ENCODE results near the gene BCAP29.
"Not testable (repeated sequence)": the region's sequence is repeated elsewhere in the genome, so short reads cannot be mapped to it uniquely, and the experiment has no call there.

BCAP29 gene

DNA sequence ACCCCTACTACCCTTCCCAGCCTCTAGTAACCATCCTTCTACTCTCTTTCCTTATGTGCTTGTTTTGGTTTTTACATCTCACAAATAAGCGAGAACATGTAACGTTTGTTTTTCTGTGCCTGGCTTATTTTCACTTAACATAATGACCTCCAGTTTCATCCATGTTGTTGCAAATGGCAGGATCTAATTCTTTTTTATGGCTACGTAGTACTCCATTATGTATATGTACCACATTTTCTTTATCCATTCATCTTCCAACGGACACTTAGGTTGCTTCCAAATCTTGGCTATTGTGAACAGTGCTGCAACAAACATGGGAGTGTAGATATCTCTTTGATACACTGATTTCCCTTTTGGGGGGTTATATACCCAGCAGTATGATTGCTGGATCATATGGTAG lies 47.0 kb downstream of the BCAP29 start:
- DNase-seq (ENCODE audit: low spot score), result no peak

DNA sequence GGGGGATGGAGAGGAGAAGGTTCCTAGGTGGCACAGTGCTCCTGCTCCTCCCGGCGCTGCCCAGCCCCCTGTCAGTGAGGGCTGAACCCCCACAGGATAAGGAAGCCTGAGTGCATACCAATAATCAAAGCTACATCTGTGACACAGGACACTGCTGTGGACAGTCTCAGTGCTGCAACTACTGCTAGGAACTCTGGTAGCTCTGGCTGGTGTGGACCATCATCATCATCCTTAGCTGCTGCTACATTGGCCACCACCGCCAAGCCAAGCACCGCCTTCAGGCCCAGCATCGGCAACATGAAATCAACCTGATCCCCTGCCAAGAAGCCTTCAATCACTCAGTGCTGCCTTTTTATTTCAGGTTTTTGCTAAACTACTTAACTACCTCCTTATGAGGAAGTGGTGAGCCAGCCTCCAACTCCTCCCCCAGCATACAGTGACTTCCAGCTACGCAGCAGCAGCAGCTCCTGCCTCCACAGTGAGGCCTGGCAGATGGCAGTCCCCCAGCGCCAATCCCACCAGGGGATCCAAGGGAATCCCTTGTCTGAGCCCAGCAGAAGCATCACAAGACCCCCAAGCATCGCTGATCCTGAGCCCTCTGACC lies 48.5 kb downstream of the BCAP29 start:
- DNase-seq (ENCODE audit: low spot score), result no peak

DNA sequence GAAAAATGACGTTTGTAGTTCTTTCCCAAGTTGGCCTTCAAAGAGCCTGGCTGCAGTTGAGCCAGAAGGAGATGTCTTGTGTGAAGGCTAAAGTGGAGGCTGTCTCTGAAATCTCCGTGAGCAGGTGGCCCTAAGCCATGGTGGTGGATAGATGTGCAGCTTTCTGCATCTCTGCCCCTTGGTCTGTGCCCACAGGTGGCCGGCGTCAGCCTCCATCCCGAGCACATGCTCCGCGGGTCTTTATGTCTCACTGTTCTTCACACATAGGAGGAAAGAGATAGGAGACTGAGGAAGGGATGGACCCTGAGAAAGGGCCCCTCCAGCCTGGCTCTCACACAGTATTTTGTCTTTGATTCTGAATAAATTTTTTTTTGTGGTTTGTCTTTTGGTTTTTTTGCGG lies 50.3 kb downstream of the BCAP29 start:
- no peak for DNase-seq (ENCODE audit: low spot score)

DNA sequence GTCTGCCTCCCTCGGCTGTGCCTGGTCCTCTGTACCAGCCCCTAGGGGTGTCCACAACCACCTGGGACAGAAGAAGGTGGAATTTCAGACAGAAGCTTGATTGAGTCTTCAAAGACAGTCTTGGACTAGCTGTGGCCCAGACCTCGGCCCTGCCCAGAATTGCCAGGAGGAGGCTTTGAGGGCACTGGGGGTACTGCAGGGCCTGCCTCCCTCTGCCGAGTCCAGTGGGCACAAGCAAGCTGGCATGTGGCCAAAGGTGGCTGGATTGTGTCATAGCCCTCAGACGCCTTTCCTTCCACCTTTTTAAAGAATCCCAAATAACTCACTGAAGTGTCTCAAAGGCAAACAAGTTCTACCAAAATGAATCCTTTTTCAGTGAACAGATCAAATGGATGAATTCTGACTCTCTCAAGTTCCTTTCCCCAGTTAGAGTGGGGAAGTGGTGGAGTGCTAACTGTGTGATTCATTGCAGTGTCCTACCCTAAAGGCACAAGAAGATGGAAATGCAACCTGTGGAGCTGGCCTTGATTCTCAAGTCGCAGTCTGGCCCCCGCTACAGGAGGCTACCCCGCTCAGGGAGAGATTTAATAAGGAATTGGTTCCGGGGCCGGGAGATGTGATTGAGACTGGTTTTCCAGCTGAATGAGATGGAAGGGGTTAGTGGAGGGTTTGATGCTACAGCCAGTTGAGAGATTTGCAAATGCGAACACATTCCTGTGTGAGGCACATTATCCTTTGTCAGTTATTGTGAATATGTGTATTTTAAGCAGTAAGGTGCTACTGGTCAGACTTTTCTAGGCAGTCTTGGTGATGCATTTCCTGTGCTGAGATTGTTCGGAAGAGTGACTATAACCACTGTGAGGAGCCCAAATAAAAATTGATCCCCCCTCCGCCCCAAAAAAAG lies 51.8 kb downstream of the BCAP29 start:
- DNase-seq (ENCODE audit: low spot score), result no peak

DNA sequence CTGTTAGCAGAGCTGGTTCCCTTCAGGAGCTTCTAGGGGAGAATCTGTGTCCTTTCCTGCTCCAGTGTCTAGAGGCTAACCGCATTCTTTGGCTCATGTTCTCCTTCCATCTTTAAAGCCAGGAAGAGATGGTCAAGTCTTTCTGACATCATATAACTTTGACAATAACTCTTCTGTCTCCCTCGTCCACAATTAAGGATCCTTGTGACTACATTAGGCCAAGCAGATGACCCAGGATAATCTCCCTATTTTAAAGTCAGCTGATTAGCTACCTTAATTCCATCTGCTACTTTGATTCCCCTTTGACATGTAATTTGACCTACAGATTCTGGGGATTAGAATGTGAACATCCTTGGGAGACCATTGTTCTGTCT lies 52.4 kb downstream of the BCAP29 start:
- DNase-seq (ENCODE audit: low spot score), result no peak

DNA sequence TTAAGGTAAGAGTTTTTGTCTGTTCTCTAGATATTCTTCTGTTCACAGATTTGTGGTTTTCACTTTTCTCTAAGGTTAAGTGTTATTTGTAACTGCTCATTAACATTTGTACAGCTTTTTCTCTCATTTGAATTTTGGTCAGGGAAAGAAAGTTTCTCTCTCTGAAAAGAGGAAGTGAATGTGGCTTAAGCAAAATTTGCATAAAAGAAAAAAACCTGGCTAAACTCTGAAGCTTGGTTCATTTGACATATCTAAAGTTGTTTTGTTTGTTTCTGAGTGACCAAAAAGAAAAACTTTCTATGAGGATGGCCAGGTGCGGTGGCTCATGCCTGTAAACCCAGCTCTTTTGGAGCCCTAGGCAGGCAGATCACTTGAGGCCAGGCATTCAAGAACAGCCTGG lies 58.5 kb downstream of the BCAP29 start:
- DNase-seq (ENCODE audit: low spot score), result no peak

DNA sequence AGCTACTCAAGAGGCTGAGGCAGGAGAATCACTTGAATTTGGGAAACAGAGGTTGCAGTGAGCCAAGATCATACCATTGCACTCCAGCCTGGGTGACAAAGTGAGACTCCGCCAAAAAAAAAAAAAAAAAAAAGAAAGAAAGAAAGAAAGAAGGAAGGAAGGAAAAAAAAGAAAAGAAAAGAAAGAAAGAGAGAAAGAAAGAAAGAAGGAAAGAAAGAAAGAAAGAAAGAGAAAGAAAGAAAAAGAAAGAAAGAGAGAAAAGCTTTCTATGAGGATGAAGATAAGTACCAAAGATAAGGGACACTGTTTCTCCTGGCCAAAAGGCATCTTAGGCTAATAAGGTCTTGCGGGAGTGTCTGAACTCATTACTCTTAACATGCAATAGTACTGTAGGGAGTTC lies 59.0 kb downstream of the BCAP29 start:
- not testable (repeated sequence) for DNase-seq (ENCODE audit: low spot score)

DNA sequence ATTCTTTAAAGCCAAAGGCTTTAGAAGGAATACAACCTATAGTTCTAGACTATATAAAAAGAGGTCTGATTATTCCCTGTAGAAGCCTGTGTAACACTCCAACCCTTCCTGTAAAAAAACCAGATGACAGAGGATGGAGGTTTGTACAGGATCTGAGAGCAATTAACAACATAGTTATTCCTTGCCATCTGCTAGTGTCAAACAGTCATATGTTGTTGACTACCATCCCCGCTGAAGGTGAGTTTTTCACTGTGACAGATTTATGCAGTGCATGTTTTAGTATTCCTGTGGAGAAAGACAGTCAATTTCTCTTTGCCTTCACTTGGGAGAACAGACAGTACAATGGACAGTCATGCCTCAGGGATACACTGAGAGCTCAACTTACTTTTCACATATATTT lies 61.6 kb downstream of the BCAP29 start:
- DNase-seq (ENCODE audit: low spot score), result no peak

DNA sequence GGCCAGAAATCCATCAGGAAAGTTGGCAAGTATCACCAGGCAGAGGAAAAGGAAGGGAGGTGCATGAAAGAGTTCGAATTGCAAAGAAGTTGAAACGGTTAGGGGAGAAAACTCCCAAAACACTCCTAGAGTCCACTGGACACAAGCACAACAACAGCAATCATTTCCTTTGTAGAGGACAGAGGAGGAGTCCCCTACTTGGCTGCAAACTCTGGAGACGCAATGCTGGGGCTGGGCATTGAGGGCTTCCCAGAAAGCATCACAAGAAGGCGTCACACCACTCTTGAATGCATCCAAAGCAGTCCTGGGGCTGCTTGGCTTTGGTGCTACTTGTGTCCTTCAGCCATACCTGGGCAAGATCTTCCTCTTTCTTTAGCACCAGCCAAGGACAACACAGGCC lies 62.5 kb downstream of the BCAP29 start:
- no peak for DNase-seq (ENCODE audit: low spot score)

DNA sequence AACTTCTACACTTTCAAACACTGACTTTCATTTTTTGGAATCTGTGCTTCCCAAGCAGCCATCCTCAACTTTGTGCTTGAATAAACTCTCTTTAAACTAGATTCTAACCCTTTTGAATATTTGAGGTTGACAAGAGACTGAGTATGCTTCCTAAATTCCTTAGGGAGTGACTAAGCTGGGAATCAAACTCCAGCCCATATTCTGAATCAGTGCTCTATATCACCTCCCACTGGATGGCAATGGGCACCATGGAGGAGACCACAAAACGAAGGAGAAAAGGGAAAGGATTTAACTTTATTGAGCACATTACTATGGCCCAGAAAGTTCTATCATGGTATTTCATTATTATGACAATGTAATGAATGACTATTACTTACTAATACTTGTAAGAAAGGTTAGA lies 63.4 kb downstream of the BCAP29 start:
- no peak for DNase-seq (ENCODE audit: low spot score)

DNA sequence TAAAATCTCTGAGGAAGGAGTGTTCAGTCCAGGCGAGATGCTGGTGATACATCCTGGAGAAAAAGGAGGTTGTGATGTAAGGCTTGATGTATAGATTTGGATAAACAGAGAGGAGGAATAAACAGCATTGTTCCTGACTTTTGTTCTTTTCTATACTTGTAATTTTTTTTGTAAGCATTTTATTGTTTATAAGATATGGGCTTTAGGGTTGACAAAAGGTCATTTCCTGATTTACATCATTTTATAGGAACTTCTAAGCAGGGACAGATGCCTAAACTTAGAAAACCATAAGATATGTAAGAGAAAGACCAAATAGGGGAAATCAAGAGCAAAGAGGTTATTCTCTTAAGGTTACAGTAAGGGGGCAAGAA lies 63.9 kb downstream of the BCAP29 start:
- DNase-seq (ENCODE audit: low spot score), result no peak

DNA sequence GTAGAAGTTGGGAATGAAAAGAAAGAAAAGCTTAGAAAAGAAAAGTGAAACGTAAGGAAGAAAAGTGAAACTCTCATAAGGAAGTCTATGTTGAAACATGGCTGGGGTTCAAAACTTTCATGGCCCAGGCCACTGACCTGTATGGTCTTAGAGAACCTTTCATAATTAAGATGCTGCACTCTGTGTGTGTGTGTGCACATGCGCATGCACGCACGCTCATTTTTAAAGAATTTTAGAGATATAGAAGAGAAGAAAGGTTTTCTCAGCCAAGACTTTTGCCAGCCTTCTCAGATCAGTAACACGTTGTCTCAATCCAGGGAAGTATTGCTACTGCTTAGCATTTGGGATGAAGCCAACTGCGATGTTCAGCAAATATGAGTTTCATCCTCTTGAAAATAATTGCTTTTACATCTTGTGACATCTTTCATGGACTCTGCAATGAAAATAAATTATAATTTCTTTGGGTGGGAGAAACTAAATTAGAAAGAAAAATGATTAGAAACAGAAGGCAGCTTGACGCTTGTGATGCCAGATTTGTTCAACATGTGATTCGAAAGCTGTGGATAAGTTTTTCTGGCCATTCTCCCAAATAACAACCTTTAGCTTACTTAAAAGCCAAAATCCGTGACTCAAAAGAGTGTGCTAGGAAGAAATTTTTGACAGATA lies 64.4 kb downstream of the BCAP29 start:
- DNase-seq (ENCODE audit: low spot score), result no peak

DNA sequence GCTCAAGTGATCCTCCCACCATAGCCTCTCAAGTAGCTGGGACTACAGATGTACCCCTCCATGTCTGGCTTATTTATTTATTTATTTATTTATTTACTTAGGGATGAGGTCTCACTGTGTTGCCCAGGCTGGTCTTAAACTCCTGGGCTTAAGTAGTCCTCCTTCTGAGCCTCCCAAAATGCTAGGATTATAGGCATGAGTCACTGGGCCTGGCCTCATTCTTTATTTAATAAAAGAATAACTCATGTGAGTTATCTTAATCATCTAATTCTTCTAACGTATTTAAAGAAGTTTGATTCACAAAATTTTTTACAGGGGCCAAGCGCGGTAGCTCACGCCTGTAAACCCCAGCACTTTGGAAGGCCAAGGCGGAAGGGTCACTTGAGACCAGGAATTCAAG lies 72.6 kb downstream of the BCAP29 start:
- DNase-seq (ENCODE audit: low spot score), result no peak

DNA sequence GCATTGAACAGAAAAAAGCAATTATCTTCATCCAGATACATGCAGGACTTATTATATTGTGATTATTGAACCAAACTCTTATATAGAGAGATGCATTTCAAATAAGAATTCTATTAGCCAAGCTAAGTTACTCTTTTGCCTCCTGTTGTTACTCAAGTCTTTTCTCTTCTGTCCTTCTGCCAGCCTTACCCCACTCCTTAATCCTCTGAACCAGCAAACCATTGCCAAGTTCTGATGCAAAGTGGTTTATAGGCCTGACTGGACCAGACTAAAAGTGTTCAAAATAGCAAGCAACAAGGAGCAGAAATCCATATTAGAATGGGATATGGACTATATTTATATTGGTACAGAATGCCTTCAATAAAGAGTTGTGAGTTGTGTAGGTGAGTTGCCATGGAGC lies 78.4 kb downstream of the BCAP29 start:
- no peak for DNase-seq (ENCODE audit: low spot score)

DNA sequence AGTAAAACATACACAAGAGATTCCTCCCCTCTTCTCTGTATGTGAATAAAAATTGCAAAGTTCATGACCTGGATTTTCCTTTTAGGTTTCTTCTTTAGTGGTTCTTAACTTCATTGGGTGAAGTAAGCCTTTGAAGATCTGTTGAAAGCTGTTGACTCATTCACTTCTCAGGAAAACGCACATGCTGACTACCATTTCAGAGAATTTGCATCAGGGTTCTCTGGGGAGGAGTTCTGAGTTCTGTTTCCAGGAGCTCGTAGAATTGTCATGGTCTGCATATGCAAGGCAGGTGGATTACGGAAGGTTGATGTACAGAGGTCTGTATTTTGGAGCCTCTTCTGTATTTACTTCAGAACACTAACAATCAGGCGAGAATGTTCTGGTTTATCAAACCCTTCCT lies 79.6 kb downstream of the BCAP29 start:
- no peak for DNase-seq (ENCODE audit: low spot score)

DNA sequence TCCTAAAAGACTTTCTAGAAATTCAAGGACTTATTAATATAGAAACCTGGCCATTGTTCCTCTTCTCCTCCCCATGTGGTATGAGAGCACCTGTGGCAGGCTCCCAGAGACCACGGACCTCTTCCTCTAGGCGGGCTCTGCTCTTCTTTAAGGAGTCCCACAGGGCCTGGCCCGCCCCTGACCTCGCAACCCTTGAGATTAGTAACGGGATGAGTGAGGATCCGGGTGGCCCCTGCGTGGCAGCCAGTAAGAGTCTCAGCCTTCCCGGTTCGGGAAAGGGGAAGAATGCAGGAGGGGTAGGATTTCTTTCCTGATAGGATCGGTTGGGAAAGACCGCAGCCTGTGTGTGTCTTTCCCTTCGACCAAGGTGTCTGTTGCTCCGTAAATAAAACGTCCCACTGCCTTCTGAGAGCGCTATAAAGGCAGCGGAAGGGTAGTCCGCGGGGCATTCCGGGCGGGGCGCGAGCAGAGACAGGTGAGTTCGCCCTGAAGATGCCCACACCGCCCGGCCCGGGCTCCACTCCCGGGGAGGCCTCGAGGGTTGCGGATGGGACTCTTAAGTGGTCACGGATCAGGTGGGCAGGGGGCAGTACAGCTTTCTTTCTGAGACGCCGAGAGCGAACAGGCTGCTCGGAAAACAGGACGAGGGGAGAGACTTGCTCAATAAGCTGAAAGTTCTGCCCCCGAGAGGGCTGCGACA lies 80.5 kb downstream of the BCAP29 start, which contains the start of gene SLC26A4:
Gene SLC26A4, plus strand, starts transcription at position 448 of the 700 bp plus-strand sequence. CDS start 814 bp downstream, outside the sequence.
- DNase-seq (ENCODE audit: low spot score), result no peak

DNA sequence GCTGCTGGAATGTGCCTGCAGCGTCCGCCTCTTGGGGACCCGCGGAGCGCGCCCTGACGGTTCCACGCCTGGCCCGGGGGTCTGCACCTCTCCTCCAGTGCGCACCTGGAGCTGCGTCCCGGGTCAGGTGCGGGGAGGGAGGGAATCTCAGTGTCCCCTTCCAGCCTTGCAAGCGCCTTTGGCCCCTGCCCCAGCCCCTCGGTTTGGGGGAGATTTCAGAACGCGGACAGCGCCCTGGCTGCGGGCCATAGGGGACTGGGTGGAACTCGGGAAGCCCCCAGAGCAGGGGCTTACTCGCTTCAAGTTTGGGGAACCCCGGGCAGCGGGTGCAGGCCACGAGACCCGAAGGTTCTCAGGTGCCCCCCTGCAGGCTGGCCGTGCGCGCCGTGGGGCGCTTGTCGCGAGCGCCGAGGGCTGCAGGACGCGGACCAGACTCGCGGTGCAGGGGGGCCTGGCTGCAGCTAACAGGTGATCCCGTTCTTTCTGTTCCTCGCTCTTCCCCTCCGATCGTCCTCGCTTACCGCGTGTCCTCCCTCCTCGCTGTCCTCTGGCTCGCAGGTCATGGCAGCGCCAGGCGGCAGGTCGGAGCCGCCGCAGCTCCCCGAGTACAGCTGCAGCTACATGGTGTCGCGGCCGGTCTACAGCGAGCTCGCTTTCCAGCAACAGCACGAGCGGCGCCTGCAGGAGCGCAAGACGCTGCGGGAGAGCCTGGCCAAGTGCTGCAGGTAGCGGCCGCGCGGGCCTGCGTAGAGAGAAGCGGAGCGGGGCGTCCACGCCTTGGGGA lies 81.2 kb downstream of the BCAP29 start:
- no peak for DNase-seq (ENCODE audit: low spot score)

DNA sequence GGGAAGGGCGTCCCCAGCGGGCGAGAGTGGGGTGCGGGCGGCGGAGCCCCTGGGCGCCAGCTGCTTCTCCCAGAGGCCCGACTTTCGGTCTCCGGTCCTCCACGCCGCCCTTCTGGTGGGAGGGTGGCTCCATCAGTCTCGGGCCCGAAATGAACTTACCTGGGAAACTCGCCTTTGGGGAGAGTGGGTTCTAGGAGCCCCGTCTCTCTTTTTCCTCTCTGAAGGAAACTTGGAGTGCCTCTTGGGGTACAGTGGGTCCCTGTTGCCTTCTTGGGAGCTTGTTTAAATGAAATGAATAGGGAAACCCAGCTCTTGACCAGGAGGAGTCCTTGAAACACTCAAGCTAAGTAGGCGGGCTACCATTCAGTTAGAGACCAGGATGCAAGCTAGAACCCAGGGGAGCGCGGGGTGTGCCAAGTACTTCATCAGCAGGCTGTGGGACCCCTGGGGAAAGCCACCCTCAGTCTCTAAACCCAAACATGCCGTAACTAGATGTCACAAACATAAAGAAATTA lies 81.9 kb downstream of the BCAP29 start:
- DNase-seq (ENCODE audit: low spot score), result no peak

DNA sequence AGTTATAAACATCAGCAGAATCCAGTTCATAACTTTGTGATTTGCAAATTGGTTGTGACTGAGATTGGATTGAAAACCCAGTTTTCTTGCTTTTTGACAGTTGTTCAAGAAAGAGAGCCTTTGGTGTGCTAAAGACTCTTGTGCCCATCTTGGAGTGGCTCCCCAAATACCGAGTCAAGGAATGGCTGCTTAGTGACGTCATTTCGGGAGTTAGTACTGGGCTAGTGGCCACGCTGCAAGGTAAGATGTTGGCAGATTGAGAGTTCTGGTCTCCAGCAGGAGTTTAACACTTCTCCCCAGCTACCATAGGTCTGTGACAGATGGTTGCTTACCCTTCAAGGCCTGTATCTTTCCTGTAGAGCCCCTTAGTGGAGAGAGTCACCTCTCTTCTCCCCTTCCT lies 83.2 kb downstream of the BCAP29 start:
- no peak for DNase-seq (ENCODE audit: low spot score)

DNA sequence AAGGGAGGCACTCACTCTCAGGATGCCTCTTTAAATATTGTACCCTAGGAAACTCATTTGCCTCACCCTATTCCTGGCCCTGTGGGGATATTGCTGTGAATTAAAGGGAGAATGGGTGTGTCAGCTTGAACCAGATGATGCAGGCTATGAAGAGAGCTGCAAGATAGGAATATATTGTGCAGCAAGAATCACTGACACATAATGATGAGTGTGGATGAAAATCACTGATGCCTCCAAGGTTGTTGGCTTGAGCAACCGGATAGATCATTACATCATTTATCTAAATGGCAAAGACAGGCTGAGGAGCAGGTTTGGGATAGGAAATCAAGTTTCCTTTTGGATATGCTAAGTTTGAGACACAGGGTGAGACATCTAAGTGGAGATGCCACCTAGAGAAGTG lies 86.7 kb downstream of the BCAP29 start:
- DNase-seq (ENCODE audit: low spot score), result no peak

DNA sequence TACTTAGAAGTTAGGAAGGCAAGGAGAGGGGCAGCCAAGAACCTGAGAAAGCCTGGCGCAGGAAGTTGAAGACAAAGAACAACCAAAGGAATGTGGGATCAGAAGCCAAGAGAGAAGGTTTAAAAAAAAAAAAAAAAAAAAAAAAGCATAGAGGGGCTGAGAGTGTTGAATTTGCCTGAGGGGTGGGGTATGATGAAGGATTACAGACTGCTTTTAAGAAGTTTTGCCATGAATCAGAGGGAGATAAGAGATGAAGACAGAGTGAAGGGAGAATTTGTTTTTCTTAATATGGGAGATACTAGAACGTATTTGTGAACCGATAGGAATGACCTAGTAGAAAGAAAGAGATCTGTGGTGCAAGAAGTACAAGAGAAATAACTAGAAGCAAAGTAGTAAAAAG lies 87.3 kb downstream of the BCAP29 start:
- no peak for DNase-seq (ENCODE audit: low spot score)

DNA sequence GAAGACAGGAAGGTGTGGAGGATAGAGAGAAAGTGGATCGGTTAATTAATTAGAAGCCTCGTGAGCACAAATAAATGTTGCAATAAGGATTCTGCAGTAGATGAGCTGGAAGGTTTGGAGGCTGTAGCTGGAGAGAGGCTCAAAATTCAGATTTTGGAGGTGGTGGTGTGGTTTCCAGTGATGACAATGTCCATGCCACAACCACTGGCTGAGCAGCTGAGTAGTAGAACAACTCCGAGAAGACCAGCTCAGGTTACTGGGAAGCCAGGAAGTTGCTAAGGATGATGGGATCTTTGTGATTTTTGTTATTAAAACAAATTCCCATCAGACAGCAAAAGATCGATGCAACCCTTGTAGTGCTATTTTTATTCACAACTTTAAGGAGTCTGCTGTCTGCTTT lies 88.2 kb downstream of the BCAP29 start:
- no peak for DNase-seq (ENCODE audit: low spot score)

All from putamen (tissue), 1 donor.